ENCODE data around the gene C2orf68. TPM values are rescaled to one million over a fixed set of nuclear protein-coding genes. Genes with fewer than 3 reads are reported as not detected.

Gene C2orf68
- total and polyA plus RNA-seq, 2 of the 13 experiments (the other 11 are each of a cell fraction or from before 2014, with no cell fraction given): 47.1 to 77.4 TPM

- Histone ChIP-seq H2AFZ (ENCODE audit: low read length) (no peak overlapping the region), H3K27me3 (ENCODE audit: control insufficient read depth in 1 of 2, insufficient read depth in 2 of 2, low read length in 2 of 2) (no peaks in the 10 kb centered on the region; a peak in 1 of 5 replicates), H3K9me3 (ENCODE audit: low read length) (no peaks in the 10 kb centered on the region), H3K79me2 (ENCODE audit: insufficient read depth, low read length) (peaks cover 34% of the 10 kb centered on the region), H3K27ac (ENCODE audit: extremely low read length, insufficient read depth, low read length) (peak overlapping the region; percentile 34), H4K20me1 (ENCODE audit: insufficient read depth, low read length) (0 out of 2 replicates have a peak, but pooled peaks cover 3% of the 10 kb centered on the region), H3K4me3 (replicated peaks in 1 of 3; ENCODE audit: insufficient read depth in 1 of 3, low read depth in 2 of 3, low read length in 3 of 3) (no peak overlapping the region), H3K4me1 (ENCODE audit: insufficient read depth, low read length) (peaks cover 73% of the 10 kb centered on the region), H3K36me3 (replicated peaks in 1 of 2; ENCODE audit: control insufficient read depth in 1 of 2, insufficient read depth in 2 of 2, low read length in 2 of 2) (peaks cover 9 to 23% of the 10 kb centered on the region in 2 experiments), H3K4me2 (ENCODE audit: low read depth, low read length) (no peak overlapping the region; the same call in 1 of the 2 replicates), H3K9ac (ENCODE audit: insufficient read depth, low read depth, low read length) (peak overlapping the region; percentile 4; the same call in 1 of the 2 replicates)
- 85% methylated on average over 9 of the region's 9 CpGs for WGBS (ENCODE audit: low lambda C conversion rate)
- BruUV-seq (replicated peaks): no TSS peak
- no peak for ATAC-seq
- intact Hi-C loops (cut with micrococcal nuclease; ENCODE audit: unreplicated experiment) (no loop called here), in situ Hi-C loops (cut with HindIII; ENCODE audit: extremely low pct_ligation_motif_present, low pct_unique_long_range_greater_than_20kb) (no loop called here)
- no peak for FAIRE-seq
- peak; percentile 37 for DNase-seq (ENCODE audit: low spot score)
- ChIA-PET CTCF (ENCODE audit: low intra/inter-chr PET ratio, low total read pairs) (no interaction called here), POLR2A (interaction anchor here (0.7 to 25.9 kb wide), 9 partner anchors 9 to 179 kb away, joined by 3 to 795 read pairs (median 13); partner anchors contain the start of genes GGCX, MAT2A, RNF181 and TMEM150A)
- peak; percentile 63 for TF ChIP-seq PBX2 (CRISPR knock-in tag; IDR thresholded peaks at IDR 0.05)
- TF ChIP-seq MAFK (conservative IDR thresholded peaks at IDR 0.05 in 1 of 2, IDR thresholded peaks at IDR 0.05 in 1 of 2; ENCODE audit: low read length in 2 of 2): no peak
- no peak for TF ChIP-seq ETS1 (CRISPR knock-in tag; IDR thresholded peaks at IDR 0.05)
- no peak for TF ChIP-seq ZBTB26 (CRISPR knock-in tag; IDR thresholded peaks at IDR 0.05; ENCODE audit: borderline replicate concordance)
- TF ChIP-seq FOXK1 (CRISPR knock-in tag; IDR thresholded peaks at IDR 0.05; ENCODE audit: borderline replicate concordance, low read depth): no peak
- no peak for TF ChIP-seq ZBTB39 (CRISPR knock-in tag; IDR thresholded peaks at IDR 0.05)
- TF ChIP-seq ZNF790 (CRISPR knock-in tag; IDR thresholded peaks at IDR 0.05; ENCODE audit: borderline replicate concordance): no peak
- TF ChIP-seq ZFYVE20 (CRISPR knock-in tag; IDR thresholded peaks at IDR 0.05; ENCODE audit: borderline replicate concordance, low read depth): no peak
- no peak for TF ChIP-seq ZNF230 (CRISPR knock-in tag; IDR thresholded peaks at IDR 0.05)
- no peak for TF ChIP-seq SKI (IDR thresholded peaks at IDR 0.05; ENCODE audit: partially characterized antibody)
- TF ChIP-seq POLR2A (IDR thresholded peaks at IDR 0.05; ENCODE audit: insufficient read depth in 1 of 2, low read depth in 2 of 2, low read length in 2 of 2): peak; percentile 4 to 41; a peak in 1 of 4 replicates
- no peak for TF ChIP-seq HNRNPK (IDR thresholded peaks at IDR 0.05; ENCODE audit: low read depth, low read length, poor library complexity, severe bottlenecking)
- no peak for TF ChIP-seq ZSCAN30 (CRISPR knock-in tag; IDR thresholded peaks at IDR 0.05)
- no peak for TF ChIP-seq ZNF883 (CRISPR knock-in tag; IDR thresholded peaks at IDR 0.05; ENCODE audit: not compliant biosample characterization)
- peak; percentile 44 for TF ChIP-seq SAP130 (CRISPR knock-in tag; IDR thresholded peaks at IDR 0.05; ENCODE audit: low read depth)
- no peak for TF ChIP-seq RARG (CRISPR knock-in tag; IDR thresholded peaks at IDR 0.05; ENCODE audit: low read depth)
- no peak for TF ChIP-seq GATAD1 (CRISPR knock-in tag; IDR thresholded peaks at IDR 0.05)
- TF ChIP-seq ZNF550 (CRISPR knock-in tag; IDR thresholded peaks at IDR 0.05; ENCODE audit: borderline replicate concordance): no peak
These were observed 4.3 kb downstream of the C2orf68 start for GRCh38 chr2:85607268-85608215.
